Measurements from ENCODE around the gene GTF2A1L.

DNA sequence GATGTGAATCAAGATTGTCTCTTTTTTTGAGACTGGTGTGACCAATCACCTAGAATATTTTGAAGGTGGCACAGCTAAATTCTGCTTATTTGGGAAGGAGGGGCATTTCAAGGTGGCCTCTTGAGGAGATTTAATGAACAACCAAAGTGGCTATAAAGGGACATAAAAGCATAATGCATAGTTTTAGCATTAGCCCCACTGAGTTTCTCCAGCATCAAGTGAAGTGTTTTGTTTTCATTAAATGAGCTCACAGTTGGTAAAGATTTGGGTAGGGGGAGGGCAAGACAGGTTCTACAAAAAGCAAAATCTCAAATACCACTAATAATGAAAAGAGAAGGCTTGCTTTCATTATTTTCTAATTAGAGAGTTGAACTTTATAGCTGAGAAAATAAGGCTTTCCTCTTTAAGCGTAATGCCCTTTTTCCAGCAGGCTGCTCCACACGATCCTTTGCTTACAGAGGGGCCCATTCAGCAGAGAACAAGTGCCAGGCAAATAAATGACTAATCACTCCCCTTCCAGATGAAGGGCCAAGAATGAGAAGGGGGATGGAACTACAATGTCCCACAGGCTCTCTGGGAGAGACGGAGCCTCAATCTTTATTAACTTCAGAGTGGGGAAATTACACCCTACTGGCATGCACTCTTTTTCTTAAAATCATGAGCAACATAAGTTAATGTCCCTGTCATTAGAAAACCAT, 102.0 kb downstream of the GTF2A1L start:
- TF ChIP-seq POLR2AphosphoS5 (IDR thresholded peaks at IDR 0.05; ENCODE audit: low read depth) (no peak), CTCF (conservative IDR thresholded peaks at IDR 0.05; ENCODE audit: low read depth in 2 of 2) (no peak), CREB1 (CRISPR knock-in tag; IDR thresholded peaks at IDR 0.05; ENCODE audit: low read depth) (no peak), REST (IDR thresholded peaks at IDR 0.05; ENCODE audit: unreplicated experiment) (no peak), EZH2 (IDR thresholded peaks at IDR 0.05; ENCODE audit: low read depth, unreplicated experiment) (no peak), STAT1 (IDR thresholded peaks at IDR 0.05; ENCODE audit: unreplicated experiment) (no peak), EZH2phosphoT487 (IDR thresholded peaks at IDR 0.05; ENCODE audit: unreplicated experiment) (no peak), JUNB (IDR thresholded peaks at IDR 0.05; ENCODE audit: unreplicated experiment) (no peak), ZNF114 (CRISPR knock-in tag; IDR thresholded peaks at IDR 0.05) (no peak), ZNF462 (CRISPR knock-in tag; IDR thresholded peaks at IDR 0.05) (no peak), ZNF331 (CRISPR knock-in tag; IDR thresholded peaks at IDR 0.05; ENCODE audit: low read depth) (no peak)
